HepG2 (cell line): ENCODE measurements around the gene GNAI2. TPM values are rescaled to one million over a fixed set of nuclear protein-coding genes. Genes with fewer than 3 reads are reported as not detected.

Experiments
- ARHGAP35 ChIP-seq: sonication (generic); formaldehyde crosslinking; IDR thresholded peaks from 2 replicates; pipeline ENCODE4 v1.9.0; 2022; ENCODE audit warnings: mild to moderate bottlenecking, inconsistent platforms, moderate library complexity, missing genetic modification reagents, borderline replicate concordance
- DR1 ChIP-seq: sonication (generic); formaldehyde crosslinking; IDR thresholded peaks from 2 replicates; pipeline ENCODE4 v1.8.0; 2021; ENCODE audit warnings: mild to moderate bottlenecking, missing genetic modification reagents, inconsistent platforms
- ERF ChIP-seq: IDR thresholded peaks from 2 replicates; pipeline ENCODE4 v1.6.1; 2018; ENCODE audit warnings: missing biosample characterization, missing genetic modification reagents
- GLI4 ChIP-seq: sonication (generic); formaldehyde crosslinking; IDR thresholded peaks from 2 replicates; pipeline ENCODE4 v1.5.1; 2020; ENCODE audit warnings: missing genetic modification reagents, mild to moderate bottlenecking, moderate library complexity, borderline replicate concordance
- KAT7 ChIP-seq: IDR thresholded peaks from 2 replicates; pipeline ENCODE4 v1.6.1; 2018; ENCODE audit warnings: borderline replicate concordance, missing compliant biosample characterization
- KDM2A ChIP-seq: sonication (generic); formaldehyde crosslinking; IDR thresholded peaks from 2 replicates; pipeline ENCODE4 v1.4.0; 2020; ENCODE audit warnings: low read depth, missing genetic modification reagents, borderline replicate concordance
- KLF11 ChIP-seq: IDR thresholded peaks from 2 replicates; pipeline ENCODE4 v1.6.1; 2016; ENCODE audit warnings: missing compliant biosample characterization
- PAWR ChIP-seq: sonication (generic); formaldehyde crosslinking; IDR thresholded peaks from 2 replicates; pipeline ENCODE4 v1.4.0; 2020; ENCODE audit warnings: missing genetic modification reagents, mild to moderate bottlenecking, borderline replicate concordance
- RXRA ChIP-seq: sonication (generic); formaldehyde crosslinking; IDR thresholded peaks from 2 replicates; pipeline ENCODE4 v1.5.1; 2020; ENCODE audit warnings: missing genetic modification reagents
- SNAI1 ChIP-seq: sonication (generic); formaldehyde crosslinking; IDR thresholded peaks from 2 replicates; pipeline ENCODE4 v1.5.0; 2020; ENCODE audit warnings: mild to moderate bottlenecking, missing genetic modification reagents, borderline replicate concordance
- SOX13 ChIP-seq, 3 experiments: fragments of 450-650 bp in 1 of 3; sonication (generic) in 1 of 3; formaldehyde crosslinking in 1 of 3; IDR thresholded peaks in 2 of 3; conservative IDR thresholded peaks in 1 of 3; 2 replicates each; pipeline versions ENCODE4 v1.5.0 to v1.6.1; 2016 to 2020; ENCODE audit warnings: antibody characterized with exemption in 1 of 3, mild to moderate bottlenecking in 1 of 3, missing compliant biosample characterization in 1 of 3, missing genetic modification reagents in 1 of 3, moderate library complexity in 1 of 3
- SPEN ChIP-seq: sonication (generic); formaldehyde crosslinking; IDR thresholded peaks from 2 replicates; pipeline ENCODE4 v1.5.1; 2020; ENCODE audit warnings: low read depth, mild to moderate bottlenecking, missing genetic modification reagents
- TEAD3 ChIP-seq: optimal IDR thresholded peaks from 2 replicates; pipeline ENCODE3; 2016; ENCODE audit warnings: borderline replicate concordance
- ZFP36L1 ChIP-seq: sonication (generic); formaldehyde crosslinking; IDR thresholded peaks from 2 replicates; pipeline ENCODE4 v1.8.0; 2022; ENCODE audit warnings: mild to moderate bottlenecking, missing genetic modification reagents, moderate library complexity
- ZNF256 ChIP-seq: sonication (generic); formaldehyde crosslinking; conservative IDR thresholded peaks from 2 replicates; pipeline ENCODE4 v1.4.0; 2020; ENCODE audit warnings: missing genetic modification reagents
- ZNF678 ChIP-seq: sonication (generic); formaldehyde crosslinking; IDR thresholded peaks from 2 replicates; pipeline ENCODE4 v1.4.0; 2020; ENCODE audit warnings: mild to moderate bottlenecking, missing genetic modification reagents
- ZSCAN21 ChIP-seq: sonication (generic); formaldehyde crosslinking; IDR thresholded peaks from 2 replicates; pipeline ENCODE4 v1.8.0; 2022; ENCODE audit warnings: mild to moderate bottlenecking, missing genetic modification reagents, moderate library complexity, borderline replicate concordance
- ZXDC ChIP-seq: sonication (generic); formaldehyde crosslinking; IDR thresholded peaks from 2 replicates; pipeline ENCODE4 v1.5.0; 2020; ENCODE audit warnings: mild to moderate bottlenecking, missing genetic modification reagents
- polyA plus RNA-seq, 8 experiments: library from polyadenylated mRNA; depleted of rRNA in 3 of 8; stranded (reverse) in 7 of 8; unstranded in 1 of 8; fragments of >200 nt; fragmentation: Illumina TruSeq in 4 of 8; extraction: Trizol in 4 of 8; gene quantifications; 2 replicates each; pipeline versions ENCODE4 v1.2.1 to v1.2.3, GENCODE V29; 2011 to 2016; ENCODE audit warnings: low read depth in 4 of 8, missing spikeins in 1 of 8, mixed read lengths in 1 of 8; ENCODE audit not compliant: insufficient read depth in 1 of 8
- total RNA-seq, 5 experiments: library from RNA; depleted of rRNA; stranded (reverse); fragments of >200 nt; fragmentation: Illumina TruSeq; extraction: Trizol; gene quantifications; 2 replicates each; pipeline ENCODE4 v1.2.3, GENCODE V29; 2016; ENCODE audit warnings: low read depth in 1 of 5
- TF ChIP-seq, protein P1 (sequence below): sonication (generic); IDR thresholded peaks from 2 replicates; pipeline ENCODE4 v1.6.1; 2016; ENCODE audit warnings: low read depth, borderline replicate concordance
- TF ChIP-seq, protein P2 (sequence below): IDR thresholded peaks from 2 replicates; pipeline ENCODE4 v1.6.1; 2012; ENCODE audit warnings: low read depth, low read length, improper control_type of control experiment
- TF ChIP-seq, protein P3 (sequence below): sonication (generic); formaldehyde crosslinking; IDR thresholded peaks from 2 replicates; pipeline ENCODE4 v1.4.0; 2020; ENCODE audit warnings: mild to moderate bottlenecking, missing genetic modification reagents

GNAI2 gene
- total and polyA plus RNA-seq, 2 of the 13 experiments (the other 11 are each of a cell fraction or from before 2014, with no cell fraction given) = 51.1 to 66.2 TPM

DNA sequence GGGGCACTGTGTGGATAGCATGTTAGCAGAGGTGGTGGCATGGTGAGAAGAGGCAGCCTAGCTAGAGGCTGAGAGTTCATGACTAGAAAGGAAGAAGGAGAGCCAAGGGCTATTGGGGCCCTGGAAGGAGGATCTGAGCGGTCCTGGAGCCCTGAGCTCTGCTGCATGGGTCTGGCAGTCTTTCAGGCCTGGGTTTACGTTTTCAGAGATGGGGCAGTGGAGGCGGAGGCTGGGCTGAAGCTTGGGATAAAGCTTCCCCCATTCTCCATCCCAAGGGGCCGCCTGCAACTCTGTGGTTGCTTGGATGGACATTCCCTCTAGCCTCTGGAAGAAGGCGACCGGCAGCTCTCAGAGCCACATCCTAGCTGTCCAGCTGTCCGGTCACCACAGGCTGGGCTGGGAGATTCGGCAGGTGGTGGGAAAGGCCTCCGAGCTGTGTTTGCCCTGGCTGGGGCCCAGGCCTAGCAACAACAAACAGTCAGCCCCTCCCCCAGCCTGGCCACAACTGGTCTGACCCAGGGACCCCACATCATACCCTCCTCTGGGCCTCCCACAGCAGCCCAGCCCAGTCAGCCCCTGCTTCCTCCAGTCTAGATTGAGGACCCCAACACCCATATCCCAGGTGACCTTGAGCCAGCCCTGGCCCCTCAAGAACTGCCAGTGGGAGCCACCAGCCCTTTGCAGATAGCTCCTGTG, 32.7 kb upstream of the GNAI2 start (continued):
- TF ChIP-seq, protein P1, sequence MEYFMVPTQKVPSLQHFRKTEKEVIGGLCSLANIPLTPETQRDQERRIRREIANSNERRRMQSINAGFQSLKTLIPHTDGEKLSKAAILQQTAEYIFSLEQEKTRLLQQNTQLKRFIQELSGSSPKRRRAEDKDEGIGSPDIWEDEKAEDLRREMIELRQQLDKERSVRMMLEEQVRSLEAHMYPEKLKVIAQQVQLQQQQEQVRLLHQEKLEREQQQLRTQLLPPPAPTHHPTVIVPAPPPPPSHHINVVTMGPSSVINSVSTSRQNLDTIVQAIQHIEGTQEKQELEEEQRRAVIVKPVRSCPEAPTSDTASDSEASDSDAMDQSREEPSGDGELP = peak; percentile 89; the same call in 1 of the 2 replicates
- TF ChIP-seq KDM2A (CRISPR knock-in tag) (peak; percentile 59; the same call in 1 of the 2 replicates), PAWR (0 out of 2 replicates have a peak, but pooled peaks have one; percentile 77), DR1 (CRISPR knock-in tag) (peak; percentile 62), SNAI1 (CRISPR knock-in tag) (peak; percentile 73; the same call in 1 of the 2 replicates), KLF11 (CRISPR knock-in tag) (peak; percentile 73; the same call in 1 of the 2 replicates), ERF (CRISPR knock-in tag) (peak; percentile 66; the same call in 1 of the 2 replicates), KAT7 (CRISPR knock-in tag) (0 out of 2 replicates have a peak, but pooled peaks have one; percentile 27), ZNF256 (CRISPR knock-in tag) (no peak), SOX13 (IDR thresholded peaks at IDR 0.05) (no peak), SOX13 (CRISPR knock-in tag; conservative IDR thresholded peaks at IDR 0.05 in 1 of 2, IDR thresholded peaks at IDR 0.05 in 1 of 2) (peak in 1 of 2 experiments; percentile 81; a peak in 2 of 4 replicates), ZNF678 (CRISPR knock-in tag) (peak; percentile 32; the same call in 1 of the 2 replicates), ZFP36L1 (peak; percentile 71; the same call in 1 of the 2 replicates), ARHGAP35 (no peak), SPEN (CRISPR knock-in tag) (peak; percentile 78; the same call in 1 of the 2 replicates), RXRA (CRISPR knock-in tag) (peak; percentile 80), ZSCAN21 (CRISPR knock-in tag) (peak; percentile 75; the same call in 1 of the 2 replicates), ZXDC (CRISPR knock-in tag) (0 out of 2 replicates have a peak, but pooled peaks have one; percentile 66), TEAD3 (CRISPR knock-in tag) (peak; percentile 22), GLI4 (CRISPR knock-in tag) (peak; percentile 87; the same call in 1 of the 2 replicates)
- TF ChIP-seq, protein P2, sequence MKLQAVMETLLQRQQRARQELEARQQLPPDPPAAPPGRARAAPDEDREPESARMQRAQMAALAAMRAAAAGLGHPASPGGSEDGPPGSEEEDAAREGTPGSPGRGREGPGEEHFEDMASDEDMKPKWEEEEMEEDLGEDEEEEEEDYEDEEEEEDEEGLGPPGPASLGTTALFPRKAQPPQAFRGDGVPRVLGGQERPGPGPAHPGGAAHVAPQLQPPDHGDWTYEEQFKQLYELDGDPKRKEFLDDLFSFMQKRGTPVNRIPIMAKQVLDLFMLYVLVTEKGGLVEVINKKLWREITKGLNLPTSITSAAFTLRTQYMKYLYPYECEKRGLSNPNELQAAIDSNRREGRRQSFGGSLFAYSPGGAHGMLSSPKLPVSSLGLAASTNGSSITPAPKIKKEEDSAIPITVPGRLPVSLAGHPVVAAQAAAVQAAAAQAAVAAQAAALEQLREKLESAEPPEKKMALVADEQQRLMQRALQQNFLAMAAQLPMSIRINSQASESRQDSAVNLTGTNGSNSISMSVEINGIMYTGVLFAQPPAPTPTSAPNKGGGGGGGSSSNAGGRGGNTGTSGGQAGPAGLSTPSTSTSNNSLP = no peak
- TF ChIP-seq, protein P3, sequence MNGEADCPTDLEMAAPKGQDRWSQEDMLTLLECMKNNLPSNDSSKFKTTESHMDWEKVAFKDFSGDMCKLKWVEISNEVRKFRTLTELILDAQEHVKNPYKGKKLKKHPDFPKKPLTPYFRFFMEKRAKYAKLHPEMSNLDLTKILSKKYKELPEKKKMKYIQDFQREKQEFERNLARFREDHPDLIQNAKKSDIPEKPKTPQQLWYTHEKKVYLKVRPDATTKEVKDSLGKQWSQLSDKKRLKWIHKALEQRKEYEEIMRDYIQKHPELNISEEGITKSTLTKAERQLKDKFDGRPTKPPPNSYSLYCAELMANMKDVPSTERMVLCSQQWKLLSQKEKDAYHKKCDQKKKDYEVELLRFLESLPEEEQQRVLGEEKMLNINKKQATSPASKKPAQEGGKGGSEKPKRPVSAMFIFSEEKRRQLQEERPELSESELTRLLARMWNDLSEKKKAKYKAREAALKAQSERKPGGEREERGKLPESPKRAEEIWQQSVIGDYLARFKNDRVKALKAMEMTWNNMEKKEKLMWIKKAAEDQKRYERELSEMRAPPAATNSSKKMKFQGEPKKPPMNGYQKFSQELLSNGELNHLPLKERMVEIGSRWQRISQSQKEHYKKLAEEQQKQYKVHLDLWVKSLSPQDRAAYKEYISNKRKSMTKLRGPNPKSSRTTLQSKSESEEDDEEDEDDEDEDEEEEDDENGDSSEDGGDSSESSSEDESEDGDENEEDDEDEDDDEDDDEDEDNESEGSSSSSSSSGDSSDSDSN (CRISPR knock-in tag) = peak; percentile 82
